ENCODE results near the gene CLSTN2. TPM values are rescaled to one million over a fixed set of nuclear protein-coding genes. Genes with fewer than 3 reads are reported as not detected.

Gene CLSTN2
- total RNA-seq, 1 experiment from 2014 or later = 0.68 TPM

GRCh38 chr3:140205598-140205997 lies 270.6 kb downstream of the CLSTN2 start:
- H3K79me2 ChIP-seq (ENCODE audit: insufficient read depth, low read length) = no peaks in the 10 kb centered on the region
- H4K5ac ChIP-seq (ENCODE audit: insufficient read length, low read depth, low read length) = no peak overlapping the region
- H3K79me1 ChIP-seq (ENCODE audit: insufficient read depth, low read depth, low read length, poor library complexity, severe bottlenecking) = no peaks in the 10 kb centered on the region
- no peak overlapping the region for H3K56ac ChIP-seq (ENCODE audit: insufficient read length, low read depth, low read length)
- H3K4ac ChIP-seq (ENCODE audit: low read depth, low read length) = no peak overlapping the region
- H3K27ac ChIP-seq (ENCODE audit: insufficient read length, low read depth, low read length) = no peak overlapping the region
- H3K9ac ChIP-seq (ENCODE audit: extremely low read depth, insufficient read length, low read length) = no peak overlapping the region
- H3K4me2 ChIP-seq (ENCODE audit: insufficient read depth, insufficient read length, low read length) = no peak overlapping the region
- no peak overlapping the region for H4K8ac ChIP-seq (replicated peaks; ENCODE audit: insufficient read length, low read depth, low read length)
- H3K4me3 Mint-ChIP-seq = peak overlapping the region in 1 of 2 experiments; percentile 12; a peak in 1 of 5 replicates
- H4K20me1 ChIP-seq (ENCODE audit: control insufficient read depth, insufficient read depth, insufficient read length) = no peaks in the 10 kb centered on the region
- no peak overlapping the region for H3T11ph ChIP-seq (ENCODE audit: low read length)
- H2BK15ac ChIP-seq (ENCODE audit: low read depth, low read length) = no peak overlapping the region
- H3K4me1 ChIP-seq (ENCODE audit: insufficient read depth, low read length) = peaks cover 27% of the 10 kb centered on the region; the same call in 1 of the 2 replicates
- no peaks in the 10 kb centered on the region for H3K9me3 ChIP-seq (ENCODE audit: control insufficient read depth, low read depth, low read length)
- H2BK5ac ChIP-seq (ENCODE audit: insufficient read length, low read length) = no peak overlapping the region
- no peak overlapping the region for H3K18ac ChIP-seq (ENCODE audit: insufficient read length, low read depth, low read length)
- no peak for TF ChIP-seq CTCF (conservative IDR thresholded peaks at IDR 0.05)
- no peak overlapping the region for H4K91ac ChIP-seq (ENCODE audit: insufficient read length, low read depth, low read length)
- H3K23me2 ChIP-seq (ENCODE audit: insufficient read length, low read depth, low read length, poor library complexity, severe bottlenecking) = no peaks in the 10 kb centered on the region
- peaks cover 67 to 80% of the 10 kb centered on the region in 2 experiments for H3K4me1 Mint-ChIP-seq
- H2BK12ac ChIP-seq (ENCODE audit: insufficient read length, low read depth, low read length) = no peak overlapping the region
- H3K9me3 Mint-ChIP-seq = no peaks in the 10 kb centered on the region
- no peaks in the 10 kb centered on the region; the same call in none of the 2 replicates for H3K27me3 Mint-ChIP-seq (ENCODE audit: low read depth)
- no peak overlapping the region for H2BK120ac ChIP-seq (ENCODE audit: low read depth, low read length, poor library complexity, severe bottlenecking)
- peak overlapping the region; percentile 1 to 96 (median 70); a peak in 1 of 7 replicates for H3K27ac Mint-ChIP-seq
- H2AFZ ChIP-seq (ENCODE audit: low read length) = no peak overlapping the region
- no CpG with 5 or more reads among the region's 4 CpGs for WGBS (ENCODE audit: extremely low coverage, insufficient read length, low lambda C conversion rate)
- DNase-seq = no peak
- H3K27me3 ChIP-seq (ENCODE audit: insufficient read depth, low read length) = no peaks in the 10 kb centered on the region
- no peak overlapping the region for H3K14ac ChIP-seq (ENCODE audit: insufficient read depth, low read length)
- H2BK20ac ChIP-seq (ENCODE audit: low read depth, low read length, poor library complexity, severe bottlenecking) = no peak overlapping the region
- no peak overlapping the region for H2AK5ac ChIP-seq (ENCODE audit: insufficient read length, low read length)
- no peak overlapping the region for H3K23ac ChIP-seq (ENCODE audit: insufficient read length, low read depth, low read length)
- no peaks in the 10 kb centered on the region; a peak in 3 of 7 replicates for H3K36me3 Mint-ChIP-seq (ENCODE audit: insufficient read depth in 1 of 3, low read depth in 3 of 3)

Data from H9 (cell line).